ENCODE measurements around the gene HOXA6. TPM values are rescaled to one million over a fixed set of nuclear protein-coding genes. Genes with fewer than 3 reads are reported as not detected.

The HOXA6 gene
- 10 to 100 TPM in 1 of 4 donors, 1 to 10 TPM in 3; 1.1 to 13.1 (median 6.4) TPM for total RNA-seq

DNA sequence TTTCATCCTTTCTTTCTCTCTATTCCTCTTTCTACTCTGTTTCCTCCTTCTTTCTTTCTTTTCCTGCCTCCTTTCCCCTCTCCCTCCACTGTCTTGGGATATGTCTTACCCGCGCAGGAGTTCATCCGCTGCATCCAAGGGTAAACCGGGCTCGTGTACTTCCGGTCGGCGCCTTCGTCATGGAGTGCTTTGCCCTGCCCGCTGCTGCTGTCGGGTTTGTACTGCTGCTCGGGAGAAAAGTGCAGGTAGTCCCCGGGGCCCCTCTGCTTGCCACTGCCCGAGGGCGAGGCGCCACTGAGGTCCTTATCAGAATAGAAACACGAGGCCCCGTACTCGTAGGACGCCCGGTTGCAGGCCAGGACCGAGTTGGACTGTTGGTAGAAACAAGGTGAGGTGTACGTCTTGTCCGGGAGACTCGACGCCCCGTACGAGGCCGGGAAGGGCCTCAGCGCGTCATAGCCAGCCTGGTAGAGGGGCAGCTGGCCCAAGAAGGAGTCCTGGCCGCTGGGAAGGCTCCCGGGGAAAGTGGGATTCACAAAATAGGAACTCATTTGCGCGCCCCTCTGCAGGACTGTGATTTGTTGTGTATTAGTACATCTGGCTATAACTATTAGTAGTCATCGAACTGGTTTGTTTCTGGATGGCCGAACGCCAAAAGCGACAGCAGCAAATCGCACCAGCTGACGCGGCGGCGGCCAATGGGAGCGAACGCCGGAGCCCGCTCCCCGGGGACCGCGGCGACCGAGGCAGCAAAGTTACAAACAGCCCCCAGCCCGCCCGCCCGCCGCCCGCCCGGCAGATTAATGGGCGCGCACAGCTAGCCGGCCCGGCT, at the start of gene HOXA6:
Gene HOXA6 (minus strand): TSS at position 576 of the 832 bp plus-strand sequence. CDS start 25 bp downstream, at position 551.
- TF ChIP-seq, protein P1, sequence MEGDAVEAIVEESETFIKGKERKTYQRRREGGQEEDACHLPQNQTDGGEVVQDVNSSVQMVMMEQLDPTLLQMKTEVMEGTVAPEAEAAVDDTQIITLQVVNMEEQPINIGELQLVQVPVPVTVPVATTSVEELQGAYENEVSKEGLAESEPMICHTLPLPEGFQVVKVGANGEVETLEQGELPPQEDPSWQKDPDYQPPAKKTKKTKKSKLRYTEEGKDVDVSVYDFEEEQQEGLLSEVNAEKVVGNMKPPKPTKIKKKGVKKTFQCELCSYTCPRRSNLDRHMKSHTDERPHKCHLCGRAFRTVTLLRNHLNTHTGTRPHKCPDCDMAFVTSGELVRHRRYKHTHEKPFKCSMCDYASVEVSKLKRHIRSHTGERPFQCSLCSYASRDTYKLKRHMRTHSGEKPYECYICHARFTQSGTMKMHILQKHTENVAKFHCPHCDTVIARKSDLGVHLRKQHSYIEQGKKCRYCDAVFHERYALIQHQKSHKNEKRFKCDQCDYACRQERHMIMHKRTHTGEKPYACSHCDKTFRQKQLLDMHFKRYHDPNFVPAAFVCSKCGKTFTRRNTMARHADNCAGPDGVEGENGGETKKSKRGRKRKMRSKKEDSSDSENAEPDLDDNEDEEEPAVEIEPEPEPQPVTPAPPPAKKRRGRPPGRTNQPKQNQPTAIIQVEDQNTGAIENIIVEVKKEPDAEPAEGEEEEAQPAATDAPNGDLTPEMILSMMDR (IDR thresholded peaks at IDR 0.05): no peak
- ATAC-seq (ENCODE audit: low FRiP score) (no peak), DNase-seq (ENCODE audit: low spot score) (peak; percentile 63)

DNA sequence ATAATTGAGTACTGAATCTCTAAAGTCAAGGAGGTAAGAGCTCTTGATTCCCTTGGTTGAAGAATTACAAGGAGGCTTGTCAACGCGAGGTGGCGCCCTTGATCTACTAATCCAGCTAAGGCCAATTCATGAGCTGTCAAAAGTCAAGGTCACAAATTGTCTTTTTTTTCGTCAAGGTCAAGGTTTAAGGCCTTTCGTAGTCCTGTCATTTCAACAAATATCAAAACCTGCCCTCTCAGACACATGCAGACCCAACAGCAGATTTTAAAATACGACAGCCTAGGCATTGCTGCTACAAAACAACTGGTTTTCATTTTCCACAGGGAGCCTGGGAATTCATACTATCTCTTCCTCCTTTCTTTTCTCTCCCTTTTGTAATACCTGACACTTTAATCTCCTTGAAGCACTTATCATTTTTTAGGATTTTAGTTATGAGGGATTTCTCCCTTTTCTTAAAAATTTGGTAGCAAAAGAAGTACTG, 48.8 kb upstream of the HOXA6 start:
- ATAC-seq (ENCODE audit: low FRiP score) (no peak), DNase-seq (ENCODE audit: low spot score) (peak; percentile 98)
- TF ChIP-seq, protein P1 (IDR thresholded peaks at IDR 0.05): peak in 1 of 3 donors; percentile 71

DNA sequence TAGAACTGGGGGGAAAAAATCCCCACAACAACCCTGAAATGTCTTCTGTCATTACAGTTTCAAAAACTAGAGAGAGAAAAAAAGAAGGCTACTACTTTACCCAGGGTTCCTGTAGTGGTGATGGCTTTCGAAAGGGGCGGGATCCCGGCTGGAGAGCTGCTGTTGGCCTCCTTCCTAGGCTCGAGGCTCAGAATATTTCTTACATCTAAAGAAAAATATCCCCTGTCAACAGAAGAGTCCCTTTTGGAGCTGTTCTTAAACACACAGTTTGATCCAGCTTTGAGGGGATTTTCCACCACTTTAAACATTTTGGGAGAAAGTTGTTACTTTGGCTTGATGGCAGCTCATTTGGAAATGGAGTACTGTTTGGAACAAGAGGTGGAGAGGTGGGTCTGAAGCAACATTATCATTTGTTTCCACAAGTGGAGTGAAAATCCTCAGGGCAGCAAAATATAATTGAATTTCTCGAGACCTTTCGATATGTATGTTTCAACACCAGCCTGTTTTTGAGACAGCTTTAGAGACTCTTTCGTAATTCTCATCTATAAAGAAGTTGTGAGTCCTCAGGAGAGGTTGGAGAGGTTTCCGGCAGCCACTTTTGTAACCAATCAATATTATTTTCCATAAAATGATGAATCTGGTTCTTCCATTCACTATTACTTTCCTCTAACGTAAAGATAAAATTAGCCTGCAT, 47.3 kb upstream of the HOXA6 start:
- no peak for ATAC-seq (ENCODE audit: low FRiP score)
- DNase-seq (ENCODE audit: low spot score): no peak
- TF ChIP-seq, protein P1 (IDR thresholded peaks at IDR 0.05): no peak

DNA sequence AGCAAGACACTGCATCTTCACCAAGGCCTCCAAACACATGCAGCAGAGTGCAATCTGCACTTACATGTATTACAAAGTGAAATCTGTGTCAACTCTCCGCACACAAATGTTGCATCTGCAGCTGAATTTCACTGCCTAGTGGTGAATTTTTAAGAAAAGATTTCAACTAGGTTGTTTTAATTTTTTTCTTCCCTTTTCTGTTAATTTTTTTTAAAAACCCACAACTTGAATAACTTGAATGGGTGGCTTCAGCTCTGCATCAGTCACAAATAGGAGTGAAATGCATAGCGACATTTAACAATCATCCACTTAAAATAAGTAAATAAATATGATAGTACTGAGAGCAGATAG, 46.4 kb upstream of the HOXA6 start:
- no peak for ATAC-seq (ENCODE audit: low FRiP score)
- TF ChIP-seq, protein P1 (IDR thresholded peaks at IDR 0.05): no peak
- DNase-seq (ENCODE audit: low spot score): no peak

DNA sequence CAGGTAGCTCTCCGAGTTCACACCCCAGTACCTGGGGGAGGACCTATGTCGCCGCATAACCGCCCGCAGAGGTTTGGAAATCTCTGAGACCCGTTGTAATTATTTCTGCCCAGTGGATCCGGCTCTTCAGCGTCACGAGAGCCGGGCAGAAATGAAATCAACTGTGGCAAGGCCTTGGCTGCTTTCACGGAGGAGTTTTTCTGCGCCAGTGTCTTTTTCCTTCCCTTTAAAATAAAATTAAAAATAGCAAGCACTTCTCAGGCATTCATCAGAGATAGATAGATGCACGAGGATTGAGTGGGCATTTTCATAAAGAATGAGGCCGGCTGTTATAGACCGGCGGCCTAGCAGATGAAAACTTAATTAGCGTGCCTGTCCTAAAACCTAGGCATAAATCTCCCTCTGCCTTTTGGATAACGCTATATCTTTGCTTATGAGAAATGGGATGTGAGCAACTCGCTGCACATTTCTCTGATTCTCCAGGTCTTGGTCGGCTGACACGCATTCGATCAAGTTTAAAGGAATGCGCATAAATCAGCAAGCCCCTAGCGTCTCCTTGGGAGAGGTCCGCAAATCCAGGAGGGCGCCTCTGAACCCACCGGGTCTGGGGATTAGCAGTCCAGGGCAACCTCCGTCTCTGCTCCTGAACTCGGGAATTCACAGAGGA, 45.9 kb upstream of the HOXA6 start:
- TF ChIP-seq, protein P1 (IDR thresholded peaks at IDR 0.05): no peak
- no peak for DNase-seq (ENCODE audit: low spot score)
- no peak for ATAC-seq (ENCODE audit: low FRiP score)

DNA sequence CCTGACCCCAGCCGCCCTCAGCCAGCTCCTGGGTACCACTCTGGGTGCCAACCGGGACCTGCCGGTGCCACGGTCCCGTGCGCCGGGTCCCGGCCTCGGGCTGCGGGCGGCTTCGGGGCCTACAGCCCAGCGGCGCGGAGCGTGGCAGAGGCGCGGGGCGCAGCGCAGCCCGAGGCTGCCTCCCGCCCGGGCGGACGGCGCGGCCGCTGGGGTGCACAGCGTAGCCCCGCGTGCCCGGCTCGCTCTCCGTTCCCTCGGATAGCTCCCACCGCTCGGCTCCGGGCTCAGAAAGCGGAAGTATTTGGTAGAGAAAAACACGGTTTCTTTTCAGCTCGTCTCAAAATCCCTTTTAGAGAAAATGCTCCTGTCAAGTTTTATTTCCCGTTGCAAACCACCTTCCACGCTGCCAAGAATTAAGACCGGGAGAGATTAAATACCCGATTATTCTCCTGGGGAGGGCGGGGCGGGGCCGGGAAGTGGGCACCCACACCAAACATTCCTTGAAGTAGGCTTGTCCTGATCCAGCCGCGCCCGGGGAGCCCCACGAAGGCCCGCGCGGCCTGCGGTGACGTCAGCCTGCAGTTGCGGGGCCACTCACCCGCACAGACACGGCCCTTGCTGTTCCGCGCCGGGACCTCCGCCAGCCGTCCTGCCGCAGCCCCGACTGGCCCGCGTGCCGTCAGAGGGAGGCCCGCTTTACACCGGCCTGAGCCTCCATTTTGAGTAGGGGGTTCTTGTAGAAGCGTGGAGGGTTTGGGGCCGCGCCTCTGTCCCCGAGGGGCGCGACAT, 45.2 kb upstream of the HOXA6 start:
- DNase-seq (ENCODE audit: low spot score): no peak
- TF ChIP-seq, protein P1 (IDR thresholded peaks at IDR 0.05): no peak
- ATAC-seq (ENCODE audit: low FRiP score): peak; percentile 52
